Ectodermal cell (in vitro differentiated cells): ENCODE results near the gene ZNF407.

ENCODE experiments used
- H3K27ac ChIP-seq: 2 replicates; pipeline ENCODE4 v1.7.0; 2013; ENCODE audit warnings: mild to moderate bottlenecking, low read depth, low read length; ENCODE audit not compliant: insufficient read depth, poor library complexity, severe bottlenecking
- H3K27me3 ChIP-seq: 2 replicates; pipeline ENCODE4 v1.7.0; 2013; ENCODE audit warnings: mild to moderate bottlenecking, low read length; ENCODE audit not compliant: insufficient read depth, control insufficient read depth, poor library complexity, severe bottlenecking
- H3K36me3 ChIP-seq: one replicate; pipeline ENCODE4 v1.7.0; 2013; ENCODE audit warnings: low read length; ENCODE audit not compliant: control insufficient read depth, insufficient read depth
- H3K4me1 ChIP-seq: one replicate; pipeline ENCODE4 v1.7.0; 2013; ENCODE audit warnings: low read length; ENCODE audit not compliant: control insufficient read depth, insufficient read depth
- H3K4me3 ChIP-seq: 2 replicates; pipeline ENCODE4 v1.7.0; 2013; ENCODE audit warnings: low read depth, low read length, control low read depth; ENCODE audit not compliant: insufficient read depth
- H3K9me3 ChIP-seq: 2 replicates; pipeline ENCODE4 v1.7.0; 2013; ENCODE audit warnings: mild to moderate bottlenecking, low read length, moderate library complexity; ENCODE audit not compliant: control insufficient read depth
- WGBS, 2 experiments: methylation state at CpG; one replicate each; pipeline ENCODE4 v1.1.7; 2013; ENCODE audit warnings: missing lambda C conversion rate in 2 of 2; 5-methylcytosine and 5-hydroxymethylcytosine counted together

Gene ZNF407

GRCh38 chr18:74682991-74683297 lies 85.3 kb downstream of the ZNF407 start:
- Histone ChIP-seq H3K4me3 (no peak overlapping the region), H3K9me3 (no peaks in the 10 kb centered on the region), H3K36me3 (no peaks in the 10 kb centered on the region), H3K4me1 (no peaks in the 10 kb centered on the region), H3K27ac (no peak overlapping the region), H3K27me3 (no peaks in the 10 kb centered on the region)
- no CpG with 5 or more reads among the region's 1 CpG for WGBS, 2 experiments

DNA sequence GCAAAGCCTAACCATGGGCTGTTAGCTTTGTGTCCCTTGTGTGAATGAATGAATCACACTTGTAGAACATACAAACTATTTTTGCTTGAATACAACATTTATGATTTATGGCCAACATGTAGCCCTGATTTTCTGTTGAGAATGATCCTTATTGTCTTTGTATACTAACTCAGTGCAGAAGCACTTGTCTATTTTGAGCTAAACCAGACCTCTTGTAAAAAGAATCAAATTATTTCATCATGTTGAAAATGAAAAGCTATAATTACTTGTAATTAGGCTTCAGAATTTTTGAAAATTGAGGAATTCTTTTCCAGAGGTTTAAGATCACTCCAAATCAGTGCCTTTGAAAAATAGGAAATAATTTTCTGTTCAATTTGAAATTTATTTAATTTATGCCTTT lies 85.9 kb downstream of the ZNF407 start:
- Histone ChIP-seq H3K27ac (no peak overlapping the region), H3K36me3 (no peaks in the 10 kb centered on the region), H3K9me3 (no peaks in the 10 kb centered on the region), H3K4me3 (no peak overlapping the region), H3K4me1 (no peaks in the 10 kb centered on the region), H3K27me3 (no peaks in the 10 kb centered on the region)

DNA sequence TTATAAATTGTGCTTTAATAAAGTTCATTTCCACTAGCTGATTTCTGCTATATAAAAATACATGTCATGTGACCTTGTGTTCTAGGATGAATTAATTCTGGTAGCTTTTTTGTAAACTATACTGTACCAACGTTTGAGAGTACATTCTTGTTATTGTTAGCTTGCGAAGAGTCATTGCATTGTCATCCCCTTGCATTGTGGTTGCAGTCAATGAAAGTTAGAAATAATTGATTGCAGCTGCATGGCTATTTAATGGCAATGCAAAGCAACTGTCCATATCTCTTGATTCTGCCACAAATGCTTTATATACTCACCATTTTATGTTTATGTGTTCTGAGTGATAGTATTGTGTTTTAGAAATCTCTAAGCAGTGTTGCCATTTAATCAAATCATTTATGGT lies 91.6 kb downstream of the ZNF407 start:
- WGBS, 2 experiments: 79 to 90% methylated on average over 2 of the region's 2 CpGs
- Histone ChIP-seq H3K36me3 (no peaks in the 10 kb centered on the region), H3K4me1 (no peaks in the 10 kb centered on the region), H3K9me3 (no peaks in the 10 kb centered on the region), H3K27me3 (no peaks in the 10 kb centered on the region), H3K4me3 (no peak overlapping the region), H3K27ac (no peak overlapping the region)

DNA sequence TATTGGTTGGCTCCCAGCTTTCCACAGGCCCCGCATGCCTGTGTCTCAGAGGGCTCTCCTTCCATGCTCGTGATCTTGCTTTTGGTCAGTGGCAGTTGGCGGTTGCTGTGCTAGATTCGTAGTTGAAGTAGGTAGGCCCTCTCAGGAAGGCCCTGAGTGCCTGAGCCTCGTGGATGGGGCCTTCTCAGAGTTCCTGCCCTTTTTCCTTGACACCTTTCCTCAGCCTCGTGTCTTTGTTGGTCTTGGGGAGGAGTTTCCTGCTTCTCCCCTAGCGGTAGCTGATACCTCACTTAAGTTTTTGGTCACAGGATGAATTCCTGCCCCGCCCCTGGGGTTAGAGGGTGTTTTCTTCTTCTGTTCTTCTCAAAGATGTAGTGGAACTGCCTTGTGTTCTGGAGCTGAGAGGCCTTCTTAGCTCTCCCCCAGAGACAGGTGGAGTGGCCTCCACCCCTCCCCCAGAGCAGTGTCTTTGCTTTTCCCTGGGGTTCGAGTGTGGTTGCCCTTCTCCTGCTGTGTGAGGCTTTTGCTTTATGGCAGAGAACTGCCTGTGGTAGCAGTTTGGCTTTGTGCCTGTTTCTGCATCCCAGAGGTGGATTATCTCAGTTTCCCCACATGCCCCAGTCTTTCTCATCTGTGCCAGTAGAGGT lies 94.8 kb downstream of the ZNF407 start:
- H3K4me1 ChIP-seq: no peaks in the 10 kb centered on the region
- no peak overlapping the region for H3K27ac ChIP-seq
- no peaks in the 10 kb centered on the region for H3K9me3 ChIP-seq
- WGBS, 2 experiments: 74 to 79% methylated on average over 9 of the region's 9 CpGs
- H3K4me3 ChIP-seq: no peak overlapping the region
- no peaks in the 10 kb centered on the region for H3K27me3 ChIP-seq
- H3K36me3 ChIP-seq: no peaks in the 10 kb centered on the region

GRCh38 chr18:74694436-74694835 lies 96.8 kb downstream of the ZNF407 start:
- H3K36me3 ChIP-seq: no peaks in the 10 kb centered on the region
- WGBS, 2 experiments: 88 to 93% methylated on average over 1 of the region's 1 CpG
- H3K9me3 ChIP-seq: no peaks in the 10 kb centered on the region
- no peak overlapping the region for H3K4me3 ChIP-seq
- no peaks in the 10 kb centered on the region for H3K4me1 ChIP-seq
- H3K27me3 ChIP-seq: no peaks in the 10 kb centered on the region
- H3K27ac ChIP-seq: no peak overlapping the region

DNA sequence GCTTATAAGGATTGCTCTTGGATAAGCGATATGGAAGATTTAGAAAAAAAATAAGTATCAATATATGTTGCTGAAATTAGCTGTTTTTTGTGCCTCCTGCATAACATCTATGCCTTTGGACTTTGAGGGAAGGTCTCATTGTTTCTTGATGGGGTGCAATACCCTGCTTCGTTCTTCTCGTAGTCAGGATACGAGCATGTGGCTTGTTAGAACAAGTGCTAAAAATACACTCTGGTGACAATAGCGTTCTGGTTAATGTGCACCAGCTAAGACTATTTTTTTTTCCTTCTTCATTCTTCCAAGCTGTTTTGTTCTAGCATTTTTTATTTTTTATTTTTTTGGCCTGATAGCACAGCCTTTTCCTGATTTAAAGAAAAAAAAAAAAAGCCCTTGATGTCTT lies 97.5 kb downstream of the ZNF407 start:
- Histone ChIP-seq H3K4me1 (no peaks in the 10 kb centered on the region), H3K9me3 (no peaks in the 10 kb centered on the region), H3K36me3 (no peaks in the 10 kb centered on the region), H3K27me3 (no peaks in the 10 kb centered on the region), H3K27ac (no peak overlapping the region), H3K4me3 (no peak overlapping the region)
- 96 to 97% methylated on average over 5 of the region's 5 CpGs for WGBS, 2 experiments

DNA sequence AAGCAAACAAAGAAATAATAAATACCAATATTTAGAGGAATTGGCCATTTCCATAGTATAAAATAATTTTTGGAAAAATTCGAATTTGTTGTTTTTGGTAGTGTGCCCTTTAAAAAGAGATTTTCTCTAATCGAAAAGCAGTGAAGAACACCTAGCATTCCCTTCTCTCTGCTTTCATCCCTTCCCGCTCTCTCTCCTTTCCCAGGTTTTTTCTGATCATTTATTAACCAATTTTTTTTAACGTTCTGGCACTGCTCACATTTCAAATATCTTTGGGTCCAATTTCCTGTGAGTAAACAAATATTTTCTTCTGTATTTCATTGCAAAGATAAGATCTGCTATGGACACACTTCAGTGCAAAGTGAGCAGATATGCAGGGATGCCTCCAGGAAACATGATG lies 101.2 kb downstream of the ZNF407 start:
- Histone ChIP-seq H3K27ac (no peak overlapping the region), H3K9me3 (no peaks in the 10 kb centered on the region), H3K4me1 (no peaks in the 10 kb centered on the region), H3K27me3 (no peaks in the 10 kb centered on the region), H3K36me3 (no peaks in the 10 kb centered on the region), H3K4me3 (no peak overlapping the region)
- 92% methylated on average over 3 to 4 of the region's 4 CpGs for WGBS, 2 experiments

DNA sequence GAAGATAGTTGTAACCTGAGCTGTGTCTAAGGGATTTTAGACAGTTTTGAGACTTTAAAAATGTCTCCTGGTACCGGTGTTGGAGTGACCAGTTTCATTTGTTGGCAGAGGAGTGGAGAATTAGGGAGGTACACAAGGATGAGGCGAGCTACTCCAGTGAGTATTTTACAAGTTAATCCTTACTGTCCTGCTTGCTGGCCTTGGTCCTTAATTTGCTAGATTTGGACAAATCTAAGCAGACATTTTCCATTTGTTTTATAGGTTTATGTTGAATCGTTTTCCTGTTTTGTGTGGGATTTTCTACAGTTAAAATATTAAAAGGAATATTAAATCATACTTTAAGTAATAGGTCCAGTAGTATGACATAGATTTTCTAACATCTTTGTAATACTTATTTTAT lies 101.8 kb downstream of the ZNF407 start:
- 88 to 96% methylated on average over 2 of the region's 3 CpGs for WGBS, 2 experiments
- no peak overlapping the region for H3K4me3 ChIP-seq
- no peaks in the 10 kb centered on the region for H3K4me1 ChIP-seq
- no peak overlapping the region for H3K27ac ChIP-seq
- H3K27me3 ChIP-seq: no peaks in the 10 kb centered on the region
- no peaks in the 10 kb centered on the region for H3K9me3 ChIP-seq
- no peaks in the 10 kb centered on the region for H3K36me3 ChIP-seq

DNA sequence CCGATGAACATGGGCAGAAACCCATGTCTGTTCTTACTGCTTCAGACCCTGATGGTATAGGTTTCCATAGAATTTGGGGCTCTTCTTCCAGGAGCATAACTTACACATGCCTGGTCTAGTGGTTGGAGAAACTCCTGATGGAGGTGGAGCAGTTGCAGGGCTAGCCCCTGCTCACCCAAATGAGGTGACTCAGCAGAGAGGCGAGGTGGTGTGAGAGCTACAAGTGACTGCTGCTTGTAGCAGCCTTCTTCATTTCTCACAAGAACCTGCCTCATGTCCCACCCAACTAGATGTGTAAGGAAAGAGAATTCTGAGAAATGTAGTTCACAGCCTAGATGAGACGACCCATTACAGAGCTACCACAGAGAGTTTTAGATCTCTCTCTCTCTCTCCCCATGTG lies 105.3 kb downstream of the ZNF407 start:
- Histone ChIP-seq H3K27ac (no peak overlapping the region), H3K4me3 (no peak overlapping the region), H3K4me1 (no peaks in the 10 kb centered on the region), H3K36me3 (no peaks in the 10 kb centered on the region), H3K27me3 (no peaks in the 10 kb centered on the region), H3K9me3 (no peaks in the 10 kb centered on the region)
- 61 to 62% methylated on average over 3 of the region's 3 CpGs for WGBS, 2 experiments

DNA sequence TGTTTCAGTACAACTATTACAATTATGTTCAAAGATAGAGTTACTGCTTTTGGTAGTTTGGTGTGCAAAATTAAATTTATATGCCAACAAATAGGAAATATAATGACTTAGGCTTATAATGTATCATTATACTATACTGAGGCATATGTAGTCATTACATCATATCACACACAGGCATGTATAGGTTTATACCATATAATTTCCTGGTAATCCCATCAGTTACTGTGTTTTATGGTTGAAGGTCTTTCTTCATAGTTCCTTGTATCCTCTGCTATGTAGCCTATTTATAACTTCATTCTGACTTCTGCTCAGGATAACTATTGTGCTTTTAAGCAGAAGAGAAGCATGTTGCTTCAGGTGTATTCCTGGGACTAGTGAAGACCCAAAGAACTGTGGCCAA lies 110.5 kb downstream of the ZNF407 start:
- H3K4me1 ChIP-seq: no peaks in the 10 kb centered on the region

DNA sequence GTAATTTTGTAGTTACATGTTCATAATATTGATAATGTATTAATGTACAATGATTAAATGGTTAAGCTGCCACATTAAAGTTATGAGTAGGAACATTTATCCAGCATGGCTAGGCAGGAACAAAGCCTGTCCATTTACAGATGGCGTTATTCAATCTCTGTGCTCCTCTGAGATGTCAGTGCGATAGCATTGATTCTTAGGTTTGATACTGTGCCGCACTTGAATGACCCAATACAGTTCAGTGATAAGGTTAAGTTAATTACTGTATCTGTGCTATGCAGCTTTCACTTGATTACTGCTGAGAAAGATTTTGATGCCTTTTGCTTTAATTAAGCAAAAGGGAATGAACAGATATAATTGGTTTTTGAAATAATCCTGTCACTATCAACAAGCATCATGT lies 111.8 kb downstream of the ZNF407 start:
- Histone ChIP-seq H3K4me1 (no peaks in the 10 kb centered on the region), H3K9me3 (no peaks in the 10 kb centered on the region), H3K36me3 (no peaks in the 10 kb centered on the region), H3K27me3 (no peaks in the 10 kb centered on the region), H3K27ac (no peak overlapping the region), H3K4me3 (no peak overlapping the region)
- 96% methylated on average over 3 of the region's 3 CpGs for WGBS, 2 experiments

More for the DNA sequence above, 110.5 kb downstream of the ZNF407 start:
- Histone ChIP-seq H3K9me3 (no peaks in the 10 kb centered on the region), H3K27me3 (no peaks in the 10 kb centered on the region), H3K4me3 (no peak overlapping the region), H3K36me3 (no peaks in the 10 kb centered on the region), H3K27ac (no peak overlapping the region)
